Ureter (tissue), 1 donor: ENCODE measurements around the gene TBC1D28. TPM values are rescaled to one million over a fixed set of nuclear protein-coding genes. Genes with fewer than 3 reads are reported as not detected.
"Not testable (repeated sequence)": the region's sequence is repeated elsewhere in the genome, so short reads cannot be mapped to it uniquely, and the experiment has no call there.

Experiments
- DNase-seq: peaks from one replicate; pipeline ENCODE4 v3.0.0-alpha.2; 2020; ENCODE audit warnings: low spot score
- total RNA-seq: library from RNA; stranded (reverse); gene quantifications from one replicate; pipeline ENCODE4 v1.2.4, GENCODE V29; 2023
- donor health status: DM: yes; HTN: yes; CAD: no.

TBC1D28 gene
- total RNA-seq, 1 donor from 2014 or later, result not detected

DNA sequence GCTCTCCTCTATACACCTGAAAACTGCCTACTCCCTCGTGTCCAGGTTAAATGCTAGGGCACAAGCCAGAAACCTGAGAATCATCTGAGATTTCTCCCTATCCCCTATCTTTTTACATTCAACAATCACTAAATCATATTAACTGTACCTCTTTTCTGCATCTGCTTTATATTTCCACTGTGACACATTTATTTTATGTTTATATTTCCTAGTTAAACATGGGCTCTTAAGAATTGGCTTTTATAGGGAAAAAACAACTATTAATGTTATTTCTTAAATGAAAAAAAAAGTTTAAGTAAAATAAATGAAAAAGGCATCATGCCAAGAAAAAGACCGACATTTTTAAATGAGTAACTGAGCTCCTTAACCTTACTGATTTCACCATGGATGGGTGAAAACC lies 26.6 kb downstream of the TBC1D28 start:
- DNase-seq, result not testable (repeated sequence)

DNA sequence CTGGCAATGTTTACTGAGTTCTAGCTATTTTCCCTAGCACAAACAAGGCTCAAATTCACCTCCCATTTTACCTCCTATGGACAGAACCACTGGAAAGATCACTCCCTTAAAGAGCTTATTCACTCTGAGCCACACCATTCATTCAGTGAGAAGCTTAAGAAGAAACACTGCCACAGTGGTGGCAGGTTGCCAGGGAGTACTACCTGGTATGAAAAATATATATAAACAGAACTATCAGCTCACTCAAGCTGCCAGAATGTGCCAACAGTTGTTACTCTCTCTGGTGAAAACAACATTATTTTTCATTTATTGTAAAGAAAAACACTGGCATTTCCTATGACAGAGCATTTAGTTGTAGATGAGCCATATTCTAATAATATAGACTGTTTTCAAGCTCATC lies 31.2 kb downstream of the TBC1D28 start:
- not testable (repeated sequence) for DNase-seq

DNA sequence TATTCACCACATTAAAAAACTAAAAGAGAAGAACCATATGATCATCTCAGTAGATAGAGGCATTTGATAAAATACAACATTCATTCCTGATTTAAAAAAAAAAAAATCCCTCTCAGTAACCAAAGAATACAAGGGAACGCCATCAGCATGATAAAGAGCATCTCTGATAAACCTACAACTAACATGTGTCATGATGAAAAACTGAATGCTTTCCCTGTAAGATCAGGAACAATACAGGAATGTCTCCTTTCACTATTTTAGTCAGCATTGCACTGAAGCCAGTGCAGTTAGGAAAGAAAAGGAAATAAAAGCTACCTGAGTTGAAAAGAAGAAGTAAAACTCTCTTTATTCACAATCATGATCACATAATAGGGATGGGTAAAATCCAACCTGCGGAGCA lies 51.1 kb downstream of the TBC1D28 start:
- DNase-seq, result not testable (repeated sequence)

Other genes with a start within 250 kb of the TBC1D28 start
- not detected for gene LGALS9C, start 167.6 kb downstream of the TBC1D28 start, total RNA-seq
- 3.6 TPM for gene FOXO3B, start 37.9 kb upstream of the TBC1D28 start, total RNA-seq
- 1.1 TPM for gene FBXW10, start 99.7 kb upstream of the TBC1D28 start, total RNA-seq
- 38.0 TPM for gene TVP23B, start 136.8 kb upstream of the TBC1D28 start, total RNA-seq
- 40.7 TPM for gene PRPSAP2, start 213.7 kb upstream of the TBC1D28 start, total RNA-seq